ENCODE data around the gene NLGN4X. TPM values are rescaled to one million over a fixed set of nuclear protein-coding genes. Genes with fewer than 3 reads are reported as not detected.

The NLGN4X gene
- total RNA-seq, 1 donor from 2014 or later = not detected

GRCh38 chrX:6005856-6006255, 222.8 kb downstream of the NLGN4X start:
- Mint-ChIP-seq H3K4me1 (ENCODE audit: unreplicated experiment) (no peaks in the 10 kb centered on the region), H3K36me3 (ENCODE audit: unreplicated experiment) (no peaks in the 10 kb centered on the region), H3K9me3 (ENCODE audit: unreplicated experiment) (peaks cover 38% of the 10 kb centered on the region), H3K27me3 (ENCODE audit: unreplicated experiment) (no peaks in the 10 kb centered on the region), H3K27ac (ENCODE audit: unreplicated experiment) (no peak overlapping the region), H3K4me3 (ENCODE audit: unreplicated experiment) (no peak overlapping the region)
- no peak for DNase-seq (ENCODE audit: extremely low spot score, unreplicated experiment)
- no peak for TF ChIP-seq CTCF (IDR thresholded peaks at IDR 0.05)

- no peak for DNase-seq (ENCODE audit: extremely low spot score, unreplicated experiment)
- Mint-ChIP-seq H3K4me1 (ENCODE audit: unreplicated experiment) (no peaks in the 10 kb centered on the region), H3K27ac (ENCODE audit: unreplicated experiment) (no peak overlapping the region), H3K36me3 (ENCODE audit: unreplicated experiment) (no peaks in the 10 kb centered on the region), H3K27me3 (ENCODE audit: unreplicated experiment) (no peaks in the 10 kb centered on the region), H3K4me3 (ENCODE audit: unreplicated experiment) (no peak overlapping the region), H3K9me3 (ENCODE audit: unreplicated experiment) (peaks cover 31% of the 10 kb centered on the region)
- no peak for TF ChIP-seq CTCF (IDR thresholded peaks at IDR 0.05)
These were observed 224.1 kb downstream of the NLGN4X start for GRCh38 chrX:6004529-6004928.

GRCh38 chrX:6002056-6002455, 226.6 kb downstream of the NLGN4X start:
- TF ChIP-seq CTCF (IDR thresholded peaks at IDR 0.05) = no peak
- H3K27ac Mint-ChIP-seq (ENCODE audit: unreplicated experiment) = no peak overlapping the region
- peaks cover 19% of the 10 kb centered on the region for H3K9me3 Mint-ChIP-seq (ENCODE audit: unreplicated experiment)
- no peak for DNase-seq (ENCODE audit: extremely low spot score, unreplicated experiment)
- no peak overlapping the region for H3K4me3 Mint-ChIP-seq (ENCODE audit: unreplicated experiment)
- no peaks in the 10 kb centered on the region for H3K36me3 Mint-ChIP-seq (ENCODE audit: unreplicated experiment)
- no peaks in the 10 kb centered on the region for H3K27me3 Mint-ChIP-seq (ENCODE audit: unreplicated experiment)
- no peaks in the 10 kb centered on the region for H3K4me1 Mint-ChIP-seq (ENCODE audit: unreplicated experiment)

- TF ChIP-seq CTCF (IDR thresholded peaks at IDR 0.05) = no peak
- no peak overlapping the region for H3K27ac Mint-ChIP-seq (ENCODE audit: unreplicated experiment)
- DNase-seq (ENCODE audit: extremely low spot score, unreplicated experiment) = no peak
- H3K9me3 Mint-ChIP-seq (ENCODE audit: unreplicated experiment) = peaks cover 19% of the 10 kb centered on the region
- H3K36me3 Mint-ChIP-seq (ENCODE audit: unreplicated experiment) = no peaks in the 10 kb centered on the region
- no peaks in the 10 kb centered on the region for H3K4me1 Mint-ChIP-seq (ENCODE audit: unreplicated experiment)
- no peaks in the 10 kb centered on the region for H3K27me3 Mint-ChIP-seq (ENCODE audit: unreplicated experiment)
- H3K4me3 Mint-ChIP-seq (ENCODE audit: unreplicated experiment) = no peak overlapping the region
These were observed 229.8 kb downstream of the NLGN4X start for GRCh38 chrX:5998901-5999300.

- Mint-ChIP-seq H3K9me3 (ENCODE audit: unreplicated experiment) (peaks cover 21% of the 10 kb centered on the region), H3K4me3 (ENCODE audit: unreplicated experiment) (no peak overlapping the region), H3K4me1 (ENCODE audit: unreplicated experiment) (no peaks in the 10 kb centered on the region), H3K36me3 (ENCODE audit: unreplicated experiment) (no peaks in the 10 kb centered on the region), H3K27me3 (ENCODE audit: unreplicated experiment) (no peaks in the 10 kb centered on the region), H3K27ac (ENCODE audit: unreplicated experiment) (no peak overlapping the region)
- TF ChIP-seq CTCF (IDR thresholded peaks at IDR 0.05) = no peak
- no peak for DNase-seq (ENCODE audit: extremely low spot score, unreplicated experiment)
These were observed 230.2 kb downstream of the NLGN4X start for GRCh38 chrX:5998456-5998855.
